HG03108 (cell line): ENCODE measurements around the gene CARS1.

Experiments
- ATAC-seq: cut with Tn5 transposase; IDR thresholded peaks from one replicate; pipeline ENCODE4 v1.9.1; 2021; ENCODE audit warnings: moderate library complexity; ENCODE audit not compliant: unreplicated experiment

Gene CARS1

GRCh38 chr11:3010521-3011275, 46.5 kb downstream of the CARS1 start:
- ATAC-seq = no peak

GRCh38 chr11:3010004-3010403, 47.2 kb downstream of the CARS1 start:
- ATAC-seq = no peak

GRCh38 chr11:3009481-3009880, 47.7 kb downstream of the CARS1 start:
- ATAC-seq = no peak

- no peak for ATAC-seq
These were observed 48.4 kb downstream of the CARS1 start for GRCh38 chr11:3008746-3009336.

- no peak for ATAC-seq
These were observed 49.7 kb downstream of the CARS1 start for GRCh38 chr11:3007404-3008010.

GRCh38 chr11:3006505-3007260, 50.5 kb downstream of the CARS1 start:
- ATAC-seq = no peak

- no peak for ATAC-seq
These were observed 52.7 kb downstream of the CARS1 start for GRCh38 chr11:3004481-3004880.

GRCh38 chr11:3003396-3004231, 53.6 kb downstream of the CARS1 start:
- no peak for ATAC-seq

- ATAC-seq = no peak
These were observed 54.4 kb downstream of the CARS1 start for GRCh38 chr11:3002871-3003270.

- no peak for ATAC-seq
These were observed 54.8 kb downstream of the CARS1 start for GRCh38 chr11:3002351-3002861.

GRCh38 chr11:3001496-3001895, 55.7 kb downstream of the CARS1 start:
- ATAC-seq = no peak

- no peak for ATAC-seq
These were observed 56.9 kb downstream of the CARS1 start for GRCh38 chr11:3000032-3000961.

GRCh38 chr11:2999464-2999998, 57.7 kb downstream of the CARS1 start:
- no peak for ATAC-seq

- ATAC-seq = no peak
These were observed 59.0 kb downstream of the CARS1 start for GRCh38 chr11:2998073-2998850.

- ATAC-seq = no peak
These were observed 59.8 kb downstream of the CARS1 start for GRCh38 chr11:2997406-2997805.

- ATAC-seq = no peak
These were observed 60.2 kb downstream of the CARS1 start for GRCh38 chr11:2996976-2997375.

GRCh38 chr11:2995893-2996554, 61.2 kb downstream of the CARS1 start:
- no peak for ATAC-seq

GRCh38 chr11:2995031-2995561, 62.1 kb downstream of the CARS1 start:
- no peak for ATAC-seq
